KMS-11 (cell line): ENCODE results near the gene FDCSP.

Experiments used
- H2AFZ ChIP-seq: fragments of 200-600 bp; sonication (generic); 2 replicates; pipeline ENCODE4 v1.6.1; 2016; ENCODE audit warnings: antibody characterized with exemption, mixed run types, low read depth
- H3K27ac ChIP-seq: fragments of 200-600 bp; sonication (generic); 2 replicates; pipeline ENCODE4 v1.6.1; 2016; ENCODE audit warnings: mild to moderate bottlenecking, mixed run types
- H3K27me3 ChIP-seq: fragments of 200-600 bp; sonication (generic); 2 replicates; pipeline ENCODE4 v1.6.1; 2017; ENCODE audit warnings: mild to moderate bottlenecking, low read depth, mixed run types, moderate library complexity; ENCODE audit not compliant: insufficient read depth
- H3K36me3 ChIP-seq: fragments of 200-600 bp; sonication (generic); 2 replicates; pipeline ENCODE4 v1.6.1; 2017; ENCODE audit warnings: mild to moderate bottlenecking, mixed run types; ENCODE audit not compliant: insufficient read depth
- H3K4me1 ChIP-seq: fragments of 200-600 bp; sonication (generic); 2 replicates; pipeline ENCODE4 v1.6.1; 2016; ENCODE audit warnings: mild to moderate bottlenecking, low read depth, mixed run types; ENCODE audit not compliant: poor library complexity, severe bottlenecking
- H3K4me2 ChIP-seq: fragments of 200-600 bp; sonication (generic); 2 replicates; pipeline ENCODE4 v1.7.0; 2016; ENCODE audit warnings: mild to moderate bottlenecking, mixed run types
- H3K4me3 ChIP-seq: fragments of 200-600 bp; sonication (generic); IDR thresholded peaks from 2 replicates; pipeline ENCODE4 v1.6.1; 2017; ENCODE audit warnings: low read depth, low read length, mixed read lengths; ENCODE audit not compliant: insufficient read depth
- H3K79me2 ChIP-seq: fragments of 200-600 bp; sonication (generic); 2 replicates; pipeline ENCODE4 v1.6.1; 2016; ENCODE audit warnings: low read depth, mixed run types; ENCODE audit not compliant: insufficient read depth
- H3K9ac ChIP-seq: fragments of 200-600 bp; sonication (generic); 2 replicates; pipeline ENCODE4 v1.6.1; 2016; ENCODE audit warnings: mild to moderate bottlenecking, mixed run types
- H4K20me1 ChIP-seq: fragments of 200-600 bp; sonication (generic); 2 replicates; pipeline ENCODE4 v1.6.1; 2016; ENCODE audit warnings: mild to moderate bottlenecking, mixed run types; ENCODE audit not compliant: insufficient read depth
- CTCF ChIP-seq: fragments of 200-600 bp; sonication (generic); conservative IDR thresholded peaks from 2 replicates; pipeline ENCODE4 v1.6.1; 2017; ENCODE audit warnings: low read depth, mild to moderate bottlenecking, antibody characterized with exemption, low read length, moderate library complexity, mixed read lengths

Gene FDCSP

GRCh38 chr4:70225824-70226223 lies at the start of gene FDCSP:
TSS of gene FDCSP (plus strand) at chr4:70226124. CDS start at chr4:70231195, 5,071 bp downstream.
- Histone ChIP-seq H3K4me2 (no peak within 1 kb of the TSS), H3K79me2 (no peaks in the 10 kb centered on the region), H3K9ac (no peak within 1 kb of the TSS), H3K4me3 (no peak within 1 kb of the TSS), H3K4me1 (no peaks in the 10 kb centered on the region), H3K27me3 (no peaks in the 10 kb centered on the region), H4K20me1 (no peaks in the 10 kb centered on the region), H2AFZ (no peak within 1 kb of the TSS), H3K36me3 (no peaks in the 10 kb centered on the region), H3K27ac (no peak within 1 kb of the TSS)
- TF ChIP-seq CTCF: no peak

- no peaks in the 10 kb centered on the region for H4K20me1 ChIP-seq
- H3K9ac ChIP-seq: no peak overlapping the region
These were observed 48.8 kb upstream of the FDCSP start for GRCh38 chr4:70177090-70177489.

GRCh38 chr4:70178075-70178660 lies 47.8 kb upstream of the FDCSP start:
- H3K27me3 ChIP-seq: no peaks in the 10 kb centered on the region
- no peak for TF ChIP-seq CTCF

More at GRCh38 chr4:70177090-70177489, 48.8 kb upstream of the FDCSP start:
- Histone ChIP-seq H3K27me3 (no peaks in the 10 kb centered on the region), H3K36me3 (no peaks in the 10 kb centered on the region), H3K4me1 (no peaks in the 10 kb centered on the region), H3K4me2 (no peak overlapping the region), H2AFZ (no peak overlapping the region), H3K79me2 (no peaks in the 10 kb centered on the region), H3K4me3 (no peak overlapping the region), H3K27ac (no peak overlapping the region)
- no peak for TF ChIP-seq CTCF

GRCh38 chr4:70179811-70180210 lies 46.1 kb upstream of the FDCSP start:
- Histone ChIP-seq H2AFZ (no peak overlapping the region), H3K79me2 (no peaks in the 10 kb centered on the region), H3K27me3 (no peaks in the 10 kb centered on the region), H3K4me3 (no peak overlapping the region), H3K4me1 (no peaks in the 10 kb centered on the region), H4K20me1 (no peaks in the 10 kb centered on the region), H3K4me2 (no peak overlapping the region), H3K27ac (no peak overlapping the region), H3K36me3 (no peaks in the 10 kb centered on the region), H3K9ac (no peak overlapping the region)
- no peak for TF ChIP-seq CTCF

More at GRCh38 chr4:70178075-70178660, 47.8 kb upstream of the FDCSP start:
- no peak overlapping the region for H3K4me2 ChIP-seq
- H3K4me1 ChIP-seq: no peaks in the 10 kb centered on the region
- H3K36me3 ChIP-seq: no peaks in the 10 kb centered on the region
- no peak overlapping the region for H3K4me3 ChIP-seq
- no peak overlapping the region for H3K9ac ChIP-seq
- no peak overlapping the region for H3K27ac ChIP-seq
- H3K79me2 ChIP-seq: no peaks in the 10 kb centered on the region
- no peak overlapping the region for H2AFZ ChIP-seq
- no peaks in the 10 kb centered on the region for H4K20me1 ChIP-seq
